GM10248 (cell line): ENCODE measurements around the gene MAN2A2.

Experiments used
- CTCF ChIA-PET: fragments of 300-600 bp; sonication (Branson Sonifier 250); formaldehyde crosslinking; extraction: SDS; loops from one replicate; lab custom pipeline; 2021; ENCODE audit warnings: antibody characterized with exemption; lab: Yijun Ruan, JAX
- POLR2A ChIA-PET: fragments of 350-650 bp; sonication (Branson Sonifier 250); formaldehyde crosslinking; extraction: SDS; loops from one replicate; lab custom pipeline; 2020; ENCODE audit warnings: antibody characterized with exemption; lab: Yijun Ruan, JAX
- DNase-seq: peaks from one replicate; pipeline ENCODE4 v3.0.0; 2012; ENCODE audit errors: extremely low spot score
- CTCF ChIP-seq: IDR thresholded peaks from 2 replicates; pipeline ENCODE4 v1.5.1; 2012; ENCODE audit warnings: mild to moderate bottlenecking, low read depth; ENCODE audit errors: extremely low read depth, missing control alignments, control extremely low read depth

MAN2A2 gene

GRCh38 chr15:90902840-90903732, at the start of gene MAN2A2:
MAN2A2 (plus strand) TSS chr15:90903302; CDS start chr15:90904208, 906 bp downstream.
- POLR2A ChIA-PET = interaction anchor here (1.0 to 1.6 kb wide), 3 partner anchors 19 to 30 kb away, joined by 3 to 5 read pairs (median 4); partner anchors contain the start of gene HDDC3
- CTCF ChIA-PET = interaction anchor here (0.7 to 10.8 kb wide), 21 partner anchors 8 to 583 kb away, joined by 3 to 211 read pairs (median 5); partner anchors contain the start of genes FES, HDDC3 and UNC45A
- peak; percentile 88 for DNase-seq
- no peak for TF ChIP-seq CTCF

- ChIA-PET POLR2A (no interaction called here), CTCF (interaction anchor here (1.1 kb wide), 1 partner anchor 16 kb away, joined by 3 read pairs; no protein-coding TSS in a partner anchor)
- no peak for TF ChIP-seq CTCF
- no peak for DNase-seq
These were observed 48.0 kb upstream of the MAN2A2 start for GRCh38 chr15:90855139-90855538.

- no peak for DNase-seq
- TF ChIP-seq CTCF = no peak
- ChIA-PET POLR2A (no interaction called here), CTCF (no interaction called here)
These were observed 45.8 kb upstream of the MAN2A2 start for GRCh38 chr15:90857337-90857736.

- DNase-seq = no peak
- no peak for TF ChIP-seq CTCF
- CTCF ChIA-PET = interaction anchor here (1.1 to 1.7 kb wide), 2 partner anchors 12 to 28 kb away, joined by 4 read pairs; no protein-coding TSS in a partner anchor
- POLR2A ChIA-PET = no interaction called here
These were observed 45.1 kb upstream of the MAN2A2 start for GRCh38 chr15:90857883-90858443.

- ChIA-PET POLR2A (interaction anchor here (0.6 to 0.7 kb wide), 2 partner anchors 20 to 80 kb away, joined by 3 to 4 read pairs; no protein-coding TSS in a partner anchor), CTCF (interaction anchor here (1.2 to 1.7 kb wide), 2 partner anchors 11 to 43 kb away, joined by 3 to 4 read pairs; no protein-coding TSS in a partner anchor)
- TF ChIP-seq CTCF = no peak
- DNase-seq = no peak
These were observed 43.6 kb upstream of the MAN2A2 start for GRCh38 chr15:90859234-90860131.
